Measurements from ENCODE around the gene ACTR2. TPM values are rescaled to one million over a fixed set of nuclear protein-coding genes. Genes with fewer than 3 reads are reported as not detected.
"Not testable (repeated sequence)": the region's sequence is repeated elsewhere in the genome, so short reads cannot be mapped to it uniquely, and the experiment has no call there.

ACTR2 gene
- polyA plus RNA-seq, 1 donor from 2014 or later, result 118 TPM

DNA sequence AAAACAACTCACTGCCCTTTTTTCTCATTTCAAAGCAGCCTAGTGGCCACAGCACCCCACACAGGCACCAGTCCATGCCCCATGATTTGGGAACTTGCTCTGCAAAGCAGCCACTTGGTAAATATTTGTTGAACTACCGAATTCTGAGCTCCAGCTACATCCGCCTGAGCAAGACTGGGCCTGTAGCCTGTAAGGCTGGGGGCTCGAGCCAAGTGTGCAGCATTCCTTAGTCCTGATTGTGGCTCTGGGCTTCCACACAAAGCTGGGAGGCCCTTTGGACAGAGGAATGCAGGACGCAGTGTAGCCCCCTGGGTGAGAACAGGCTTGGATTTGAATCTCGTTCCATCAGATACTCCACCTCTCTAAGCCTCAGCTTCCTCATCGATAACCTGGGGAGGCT, 88.4 kb downstream of the ACTR2 start:
- H3K4me2 ChIP-seq (ENCODE audit: low read length), result no peak overlapping the region
- H3K36me3 ChIP-seq (ENCODE audit: insufficient read depth, low read length), result peaks cover 17% of the 10 kb centered on the region
- TF ChIP-seq MXI1 (conservative IDR thresholded peaks at IDR 0.05; ENCODE audit: poor library complexity, severe bottlenecking), result no peak
- TF ChIP-seq EZH2 (IDR thresholded peaks at IDR 0.05; ENCODE audit: borderline replicate concordance, insufficient read depth, low read length, poor library complexity, severe bottlenecking), result no peak
- no peak for TF ChIP-seq RAD21 (conservative IDR thresholded peaks at IDR 0.05)
- TF ChIP-seq, protein P1, sequence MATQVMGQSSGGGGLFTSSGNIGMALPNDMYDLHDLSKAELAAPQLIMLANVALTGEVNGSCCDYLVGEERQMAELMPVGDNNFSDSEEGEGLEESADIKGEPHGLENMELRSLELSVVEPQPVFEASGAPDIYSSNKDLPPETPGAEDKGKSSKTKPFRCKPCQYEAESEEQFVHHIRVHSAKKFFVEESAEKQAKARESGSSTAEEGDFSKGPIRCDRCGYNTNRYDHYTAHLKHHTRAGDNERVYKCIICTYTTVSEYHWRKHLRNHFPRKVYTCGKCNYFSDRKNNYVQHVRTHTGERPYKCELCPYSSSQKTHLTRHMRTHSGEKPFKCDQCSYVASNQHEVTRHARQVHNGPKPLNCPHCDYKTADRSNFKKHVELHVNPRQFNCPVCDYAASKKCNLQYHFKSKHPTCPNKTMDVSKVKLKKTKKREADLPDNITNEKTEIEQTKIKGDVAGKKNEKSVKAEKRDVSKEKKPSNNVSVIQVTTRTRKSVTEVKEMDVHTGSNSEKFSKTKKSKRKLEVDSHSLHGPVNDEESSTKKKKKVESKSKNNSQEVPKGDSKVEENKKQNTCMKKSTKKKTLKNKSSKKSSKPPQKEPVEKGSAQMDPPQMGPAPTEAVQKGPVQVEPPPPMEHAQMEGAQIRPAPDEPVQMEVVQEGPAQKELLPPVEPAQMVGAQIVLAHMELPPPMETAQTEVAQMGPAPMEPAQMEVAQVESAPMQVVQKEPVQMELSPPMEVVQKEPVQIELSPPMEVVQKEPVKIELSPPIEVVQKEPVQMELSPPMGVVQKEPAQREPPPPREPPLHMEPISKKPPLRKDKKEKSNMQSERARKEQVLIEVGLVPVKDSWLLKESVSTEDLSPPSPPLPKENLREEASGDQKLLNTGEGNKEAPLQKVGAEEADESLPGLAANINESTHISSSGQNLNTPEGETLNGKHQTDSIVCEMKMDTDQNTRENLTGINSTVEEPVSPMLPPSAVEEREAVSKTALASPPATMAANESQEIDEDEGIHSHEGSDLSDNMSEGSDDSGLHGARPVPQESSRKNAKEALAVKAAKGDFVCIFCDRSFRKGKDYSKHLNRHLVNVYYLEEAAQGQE (IDR thresholded peaks at IDR 0.05; ENCODE audit: borderline replicate concordance), result no peak
- no peak for TF ChIP-seq POLR2AphosphoS5 (IDR thresholded peaks at IDR 0.05)
- no peak for TF ChIP-seq EP300 (conservative IDR thresholded peaks at IDR 0.05; ENCODE audit: poor library complexity, severe bottlenecking)
- TF ChIP-seq, protein P2, sequence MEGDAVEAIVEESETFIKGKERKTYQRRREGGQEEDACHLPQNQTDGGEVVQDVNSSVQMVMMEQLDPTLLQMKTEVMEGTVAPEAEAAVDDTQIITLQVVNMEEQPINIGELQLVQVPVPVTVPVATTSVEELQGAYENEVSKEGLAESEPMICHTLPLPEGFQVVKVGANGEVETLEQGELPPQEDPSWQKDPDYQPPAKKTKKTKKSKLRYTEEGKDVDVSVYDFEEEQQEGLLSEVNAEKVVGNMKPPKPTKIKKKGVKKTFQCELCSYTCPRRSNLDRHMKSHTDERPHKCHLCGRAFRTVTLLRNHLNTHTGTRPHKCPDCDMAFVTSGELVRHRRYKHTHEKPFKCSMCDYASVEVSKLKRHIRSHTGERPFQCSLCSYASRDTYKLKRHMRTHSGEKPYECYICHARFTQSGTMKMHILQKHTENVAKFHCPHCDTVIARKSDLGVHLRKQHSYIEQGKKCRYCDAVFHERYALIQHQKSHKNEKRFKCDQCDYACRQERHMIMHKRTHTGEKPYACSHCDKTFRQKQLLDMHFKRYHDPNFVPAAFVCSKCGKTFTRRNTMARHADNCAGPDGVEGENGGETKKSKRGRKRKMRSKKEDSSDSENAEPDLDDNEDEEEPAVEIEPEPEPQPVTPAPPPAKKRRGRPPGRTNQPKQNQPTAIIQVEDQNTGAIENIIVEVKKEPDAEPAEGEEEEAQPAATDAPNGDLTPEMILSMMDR (IDR thresholded peaks at IDR 0.05; ENCODE audit: poor library complexity, severe bottlenecking), result no peak
- TF ChIP-seq TAF1 (IDR thresholded peaks at IDR 0.05; ENCODE audit: low read depth), result no peak
- no peak for TF ChIP-seq SMC3 (conservative IDR thresholded peaks at IDR 0.05; ENCODE audit: poor library complexity)
- H4K20me1 ChIP-seq (ENCODE audit: insufficient read depth), result no peaks in the 10 kb centered on the region
- H3K9ac ChIP-seq (ENCODE audit: low read length), result no peak overlapping the region
- no peak overlapping the region for H3K27ac ChIP-seq (ENCODE audit: low read length)
- H3K9me3 ChIP-seq (ENCODE audit: low read length), result no peaks in the 10 kb centered on the region
- no peak overlapping the region for H2AFZ ChIP-seq (ENCODE audit: low read depth, low read length)
- H3K4me3 ChIP-seq (ENCODE audit: low read length), result no peak overlapping the region
- H3K9me2 ChIP-seq (ENCODE audit: insufficient read depth, low read length), result no peaks in the 10 kb centered on the region
- no peaks in the 10 kb centered on the region for H3K27me3 ChIP-seq (ENCODE audit: insufficient read depth, low read depth, low read length)
- no peaks in the 10 kb centered on the region for H3K79me2 ChIP-seq (replicated peaks; ENCODE audit: insufficient read depth, low read length)
- H3F3A ChIP-seq (ENCODE audit: insufficient read depth, low read length, poor library complexity, severe bottlenecking), result no peaks in the 10 kb centered on the region

DNA sequence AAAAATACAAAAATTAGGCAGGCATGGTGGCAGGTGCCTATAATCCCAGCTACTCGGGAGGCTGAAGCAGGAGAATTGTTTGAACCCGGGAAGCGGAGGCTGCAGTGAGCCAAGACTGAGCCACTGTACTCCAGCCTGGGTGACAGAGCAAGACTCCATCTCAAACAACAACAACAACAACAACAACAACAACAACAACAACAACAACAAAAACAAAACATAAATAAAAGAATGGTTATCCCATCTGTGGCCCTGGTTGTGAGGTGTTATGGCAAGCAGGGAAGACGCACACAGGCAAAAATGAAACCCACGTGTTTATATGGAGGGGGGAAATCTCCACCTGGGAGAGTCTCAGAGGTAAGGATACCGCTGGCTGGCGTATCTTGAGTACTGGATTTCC, 89.7 kb downstream of the ACTR2 start:
- not testable (repeated sequence) for H3K9me3 ChIP-seq (ENCODE audit: low read length); H3K4me2 ChIP-seq (ENCODE audit: low read length); H3K4me3 ChIP-seq (ENCODE audit: low read length); H3K27me3 ChIP-seq (ENCODE audit: insufficient read depth, low read depth, low read length); H3K79me2 ChIP-seq (replicated peaks; ENCODE audit: insufficient read depth, low read length); H3F3A ChIP-seq (ENCODE audit: insufficient read depth, low read length, poor library complexity, severe bottlenecking); H3K9ac ChIP-seq (ENCODE audit: low read length); H4K20me1 ChIP-seq (ENCODE audit: insufficient read depth); H3K9me2 ChIP-seq (ENCODE audit: insufficient read depth, low read length); H3K27ac ChIP-seq (ENCODE audit: low read length); H2AFZ ChIP-seq (ENCODE audit: low read depth, low read length)
- H3K36me3 ChIP-seq (ENCODE audit: insufficient read depth, low read length), result peaks cover 17% of the 10 kb centered on the region

DNA sequence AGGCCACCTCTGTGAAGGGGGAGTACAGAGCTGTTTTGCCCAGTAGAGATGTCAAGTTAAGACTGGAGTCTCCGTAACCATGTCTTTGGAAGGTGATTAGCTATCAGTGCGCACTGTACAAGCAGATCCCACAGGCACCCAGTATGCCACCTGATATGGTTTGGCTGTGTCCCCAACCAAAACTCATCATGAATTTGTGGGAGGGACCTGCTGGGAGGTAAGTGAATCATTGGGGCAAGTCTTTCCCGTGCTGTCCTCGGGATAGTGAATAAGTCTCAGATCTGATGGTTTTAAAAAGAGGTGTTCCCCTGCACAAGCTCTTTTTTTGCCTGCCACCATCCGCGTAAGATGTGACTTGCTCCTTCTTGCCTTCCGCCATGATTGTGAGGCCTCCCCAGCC, 90.2 kb downstream of the ACTR2 start:
- Histone ChIP-seq H3K27ac (ENCODE audit: low read length) (no peak overlapping the region), H3K79me2 (replicated peaks; ENCODE audit: insufficient read depth, low read length) (no peaks in the 10 kb centered on the region), H4K20me1 (ENCODE audit: insufficient read depth) (no peaks in the 10 kb centered on the region), H3K4me2 (ENCODE audit: low read length) (no peak overlapping the region), H3F3A (ENCODE audit: insufficient read depth, low read length, poor library complexity, severe bottlenecking) (no peaks in the 10 kb centered on the region), H3K4me3 (ENCODE audit: low read length) (no peak overlapping the region), H3K9me3 (ENCODE audit: low read length) (no peaks in the 10 kb centered on the region), H3K9me2 (ENCODE audit: insufficient read depth, low read length) (no peaks in the 10 kb centered on the region), H2AFZ (ENCODE audit: low read depth, low read length) (no peak overlapping the region), H3K9ac (ENCODE audit: low read length) (no peak overlapping the region), H3K27me3 (ENCODE audit: insufficient read depth, low read depth, low read length) (no peaks in the 10 kb centered on the region), H3K36me3 (ENCODE audit: insufficient read depth, low read length) (peaks cover 17% of the 10 kb centered on the region)
- TF ChIP-seq MXI1 (conservative IDR thresholded peaks at IDR 0.05; ENCODE audit: poor library complexity, severe bottlenecking), result no peak
- TF ChIP-seq, protein P2 (IDR thresholded peaks at IDR 0.05; ENCODE audit: poor library complexity, severe bottlenecking), result no peak
- no peak for TF ChIP-seq EP300 (conservative IDR thresholded peaks at IDR 0.05; ENCODE audit: poor library complexity, severe bottlenecking)
- TF ChIP-seq, protein P1 (IDR thresholded peaks at IDR 0.05; ENCODE audit: borderline replicate concordance), result no peak
- no peak for TF ChIP-seq SMC3 (conservative IDR thresholded peaks at IDR 0.05; ENCODE audit: poor library complexity)
- TF ChIP-seq RAD21 (conservative IDR thresholded peaks at IDR 0.05), result no peak
- no peak for TF ChIP-seq POLR2AphosphoS5 (IDR thresholded peaks at IDR 0.05)
- TF ChIP-seq EZH2 (IDR thresholded peaks at IDR 0.05; ENCODE audit: borderline replicate concordance, insufficient read depth, low read length, poor library complexity, severe bottlenecking), result no peak
- no peak for TF ChIP-seq TAF1 (IDR thresholded peaks at IDR 0.05; ENCODE audit: low read depth)
